C4-2B (cell line): ENCODE results near the gene SH2D3C.

Source experiments
- H3K27ac ChIP-seq: fragments of 450-650 bp; 2 replicates; pipeline ENCODE4 v1.5.1; 2017
- CTCF ChIP-seq: fragments of 450-650 bp; conservative IDR thresholded peaks from 2 replicates; pipeline ENCODE4 v1.5.1; 2017; ENCODE audit warnings: mild to moderate bottlenecking
- ZFX ChIP-seq: fragments of 450-650 bp; IDR thresholded peaks from 2 replicates; pipeline ENCODE4 v1.6.1; 2017

The SH2D3C gene

GRCh38 chr9:127810378-127811187 lies 32.1 kb upstream of the SH2D3C start:
- no peak overlapping the region for H3K27ac ChIP-seq
- TF ChIP-seq CTCF (no peak), ZFX (no peak)

GRCh38 chr9:127809540-127810377 lies 31.3 kb upstream of the SH2D3C start:
- H3K27ac ChIP-seq: no peak overlapping the region

GRCh38 chr9:127809002-127809539 lies 30.6 kb upstream of the SH2D3C start:
- TF ChIP-seq ZFX: no peak
- TF ChIP-seq CTCF: no peak
- no peak overlapping the region for H3K27ac ChIP-seq

More at GRCh38 chr9:127809540-127810377, 31.3 kb upstream of the SH2D3C start:
- no peak for TF ChIP-seq CTCF
- TF ChIP-seq ZFX: no peak

- no peak overlapping the region for H3K27ac ChIP-seq
Observed at GRCh38 chr9:127808347-127809001, 30.0 kb upstream of the SH2D3C start.

GRCh38 chr9:127806871-127807270 lies 28.4 kb upstream of the SH2D3C start:
- H3K27ac ChIP-seq: no peak overlapping the region
- TF ChIP-seq CTCF: no peak
- TF ChIP-seq ZFX: no peak

More at GRCh38 chr9:127808347-127809001, 30.0 kb upstream of the SH2D3C start:
- TF ChIP-seq CTCF (no peak), ZFX (no peak)

- H3K27ac ChIP-seq: no peak overlapping the region
- TF ChIP-seq CTCF: no peak
- TF ChIP-seq ZFX: no peak
Observed at GRCh38 chr9:127805620-127806019, 27.2 kb upstream of the SH2D3C start.
